ENCODE measurements around the gene PRSS1.

Gene PRSS1

DNA sequence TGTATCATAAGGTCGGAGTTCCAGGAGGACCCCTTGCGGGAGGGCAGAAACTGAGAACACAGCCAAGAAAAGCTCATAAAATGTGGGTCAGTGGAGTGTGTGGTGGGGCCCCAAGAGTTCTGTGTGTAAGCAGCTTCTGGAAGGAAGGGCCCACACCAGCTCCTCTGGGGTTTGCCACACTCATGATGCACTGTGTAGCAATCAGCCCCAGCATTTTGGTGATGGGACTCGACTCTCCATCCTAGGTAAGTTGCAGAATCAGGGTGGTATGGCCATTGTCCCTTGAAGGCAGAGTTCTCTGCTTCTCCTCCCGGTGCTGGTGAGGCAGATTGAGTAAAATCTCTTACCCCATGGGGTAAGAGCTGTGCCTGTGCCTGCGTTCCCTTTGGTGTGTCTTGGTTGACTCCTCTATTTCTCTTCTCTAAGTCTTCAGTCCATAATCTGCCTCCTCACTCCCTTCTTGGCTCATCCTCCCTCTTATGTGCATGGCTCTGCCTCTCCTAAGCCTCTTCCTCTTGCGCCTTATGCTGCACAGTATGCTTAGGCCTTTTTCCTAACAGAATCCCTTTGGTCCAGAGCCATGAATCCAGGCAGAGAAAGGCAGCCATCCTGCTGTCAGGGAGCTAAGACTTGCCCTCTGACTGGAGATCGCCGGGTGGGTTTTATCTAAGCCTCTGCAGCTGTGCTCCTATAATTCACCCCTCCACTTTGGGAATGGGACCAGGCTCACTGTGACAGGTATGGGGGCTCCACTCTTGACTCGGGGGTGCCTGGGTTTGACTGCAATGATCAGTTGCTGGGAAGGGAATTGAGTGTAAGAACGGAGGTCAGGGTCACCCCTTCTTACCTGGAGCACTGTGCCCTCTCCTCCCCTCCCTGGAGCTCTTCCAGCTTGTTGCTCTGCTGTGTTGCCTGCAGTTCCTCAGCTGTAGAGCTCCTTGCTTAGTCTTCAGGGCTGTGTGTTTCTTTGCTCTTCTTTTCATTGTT lies 39.3 kb downstream of the PRSS1 start:
- Histone ChIP-seq H3K36me3 (ENCODE audit: insufficient read depth, low read length) (no peaks in the 10 kb centered on the region), H3K9me3 (ENCODE audit: control insufficient read depth, insufficient read depth, low read length) (no peaks in the 10 kb centered on the region), H3K4me1 (ENCODE audit: insufficient read depth, low read length) (no peaks in the 10 kb centered on the region)

GRCh38 chr7:142789441-142789840 lies 40.2 kb downstream of the PRSS1 start:
- H3K9ac ChIP-seq (ENCODE audit: low read depth, low read length): no peak overlapping the region
- H3K9me3 ChIP-seq (ENCODE audit: control insufficient read depth, insufficient read depth, low read length): no peaks in the 10 kb centered on the region
- peaks cover 2% of the 10 kb centered on the region; the same call in 1 of the 2 replicates for H3K4me1 ChIP-seq (ENCODE audit: insufficient read depth, low read length)
- no peaks in the 10 kb centered on the region for H3K36me3 ChIP-seq (ENCODE audit: insufficient read depth, low read length)

More for the DNA sequence above, 39.3 kb downstream of the PRSS1 start:
- no peak overlapping the region for H3K9ac ChIP-seq (ENCODE audit: low read depth, low read length)

DNA sequence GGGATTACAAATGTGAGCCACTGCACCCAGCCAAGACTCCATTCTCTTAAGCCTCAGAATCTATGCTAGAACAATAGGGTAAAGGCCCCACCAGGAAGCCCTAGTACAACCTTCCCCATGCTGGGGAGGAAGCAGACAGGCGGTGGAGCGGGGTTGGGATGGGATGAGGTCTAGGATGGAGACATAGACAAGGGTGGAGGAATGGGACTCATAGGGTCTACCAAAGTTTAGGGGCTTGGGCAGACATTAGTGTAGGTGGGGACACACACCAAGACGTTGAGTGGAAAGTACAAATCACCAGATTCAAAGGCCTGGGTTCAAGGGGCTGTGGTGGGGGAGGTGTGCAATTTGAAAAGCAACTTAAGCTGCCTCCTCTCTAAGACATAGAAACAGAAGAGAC lies 40.8 kb downstream of the PRSS1 start:
- Histone ChIP-seq H3K36me3 (ENCODE audit: insufficient read depth, low read length) (no peaks in the 10 kb centered on the region), H3K9ac (ENCODE audit: low read depth, low read length) (no peak overlapping the region), H3K9me3 (ENCODE audit: control insufficient read depth, insufficient read depth, low read length) (no peaks in the 10 kb centered on the region), H3K4me1 (ENCODE audit: insufficient read depth, low read length) (peaks cover 8% of the 10 kb centered on the region)

DNA sequence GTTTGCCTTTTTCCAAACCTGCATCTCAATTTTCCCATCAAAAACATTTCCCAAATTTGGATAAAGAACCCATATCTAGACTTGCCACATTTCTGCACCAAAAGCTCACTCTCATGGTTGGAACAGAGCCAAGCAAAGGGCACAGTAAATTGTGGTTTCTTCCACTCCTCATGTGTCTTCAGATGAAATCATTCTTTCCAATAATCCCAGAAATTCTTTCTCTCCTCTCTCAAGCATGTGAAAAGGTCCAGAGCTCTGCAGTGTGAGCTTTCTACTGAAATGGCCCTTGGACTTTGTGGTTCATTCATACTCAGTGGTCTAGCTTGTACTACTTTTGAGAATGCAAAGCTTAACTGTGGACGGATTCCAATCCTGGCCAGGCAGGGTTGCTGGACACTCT lies 41.3 kb downstream of the PRSS1 start:
- Histone ChIP-seq H3K36me3 (ENCODE audit: insufficient read depth, low read length) (no peaks in the 10 kb centered on the region), H3K4me1 (ENCODE audit: insufficient read depth, low read length) (peaks cover 10% of the 10 kb centered on the region)

GRCh38 chr7:142791502-142791901 lies 42.2 kb downstream of the PRSS1 start:
- H3K9me3 ChIP-seq (ENCODE audit: control insufficient read depth, insufficient read depth, low read length): no peaks in the 10 kb centered on the region
- no peaks in the 10 kb centered on the region for H3K36me3 ChIP-seq (ENCODE audit: insufficient read depth, low read length)
- peaks cover 13% of the 10 kb centered on the region for H3K4me1 ChIP-seq (ENCODE audit: insufficient read depth, low read length)
- H3K9ac ChIP-seq (ENCODE audit: low read depth, low read length): no peak overlapping the region

More for the DNA sequence above, 41.3 kb downstream of the PRSS1 start:
- Histone ChIP-seq H3K9ac (ENCODE audit: low read depth, low read length) (no peak overlapping the region), H3K9me3 (ENCODE audit: control insufficient read depth, insufficient read depth, low read length) (no peaks in the 10 kb centered on the region)

DNA sequence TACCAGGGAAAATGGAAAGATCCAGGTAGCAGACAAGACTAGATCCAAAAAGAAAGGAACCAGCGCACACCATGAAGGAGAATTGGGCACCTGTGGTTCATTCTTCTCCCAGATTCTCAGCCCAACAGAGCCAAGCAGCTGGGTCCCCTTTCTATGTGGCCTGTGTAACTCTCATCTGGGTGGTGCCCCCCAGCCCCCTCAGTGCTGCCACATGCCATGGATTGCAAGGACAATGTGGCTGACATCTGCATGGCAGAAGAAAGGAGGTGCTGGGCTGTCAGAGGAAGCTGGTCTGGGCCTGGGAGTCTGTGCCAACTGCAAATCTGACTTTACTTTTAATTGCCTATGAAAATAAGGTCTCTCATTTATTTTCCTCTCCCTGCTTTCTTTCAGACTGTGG lies 42.9 kb downstream of the PRSS1 start:
- peaks cover 13% of the 10 kb centered on the region for H3K4me1 ChIP-seq (ENCODE audit: insufficient read depth, low read length)
- no peak overlapping the region for H3K9ac ChIP-seq (ENCODE audit: low read depth, low read length)
- no peaks in the 10 kb centered on the region for H3K36me3 ChIP-seq (ENCODE audit: insufficient read depth, low read length)
- no peaks in the 10 kb centered on the region for H3K9me3 ChIP-seq (ENCODE audit: control insufficient read depth, insufficient read depth, low read length)

DNA sequence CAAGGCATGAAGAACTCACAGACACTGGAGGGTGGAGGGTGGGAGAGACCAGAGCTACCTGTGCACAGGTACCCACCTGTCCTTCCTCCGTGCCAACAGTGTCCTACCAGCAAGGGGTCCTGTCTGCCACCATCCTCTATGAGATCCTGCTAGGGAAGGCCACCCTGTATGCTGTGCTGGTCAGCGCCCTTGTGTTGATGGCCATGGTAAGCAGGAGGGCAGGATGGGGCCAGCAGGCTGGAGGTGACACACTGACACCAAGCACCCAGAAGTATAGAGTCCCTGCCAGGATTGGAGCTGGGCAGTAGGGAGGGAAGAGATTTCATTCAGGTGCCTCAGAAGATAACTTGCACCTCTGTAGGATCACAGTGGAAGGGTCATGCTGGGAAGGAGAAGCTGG lies 43.3 kb downstream of the PRSS1 start:
- Histone ChIP-seq H3K36me3 (ENCODE audit: insufficient read depth, low read length) (no peaks in the 10 kb centered on the region), H3K4me1 (ENCODE audit: insufficient read depth, low read length) (peaks cover 13% of the 10 kb centered on the region), H3K9ac (ENCODE audit: low read depth, low read length) (no peak overlapping the region), H3K9me3 (ENCODE audit: control insufficient read depth, insufficient read depth, low read length) (no peaks in the 10 kb centered on the region)

DNA sequence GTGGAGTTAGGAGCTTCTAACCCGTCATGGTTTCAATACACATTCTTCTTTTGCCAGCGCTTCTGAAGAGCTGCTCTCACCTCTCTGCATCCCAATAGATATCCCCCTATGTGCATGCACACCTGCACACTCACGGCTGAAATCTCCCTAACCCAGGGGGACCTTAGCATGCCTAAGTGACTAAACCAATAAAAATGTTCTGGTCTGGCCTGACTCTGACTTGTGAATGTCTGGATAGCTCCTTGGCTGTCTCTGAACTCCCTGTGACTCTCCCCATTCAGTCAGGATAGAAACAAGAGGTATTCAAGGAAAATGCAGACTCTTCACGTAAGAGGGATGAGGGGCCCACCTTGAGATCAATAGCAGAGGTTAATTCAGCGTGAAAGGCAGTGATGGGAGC lies 43.9 kb downstream of the PRSS1 start:
- Histone ChIP-seq H3K9me3 (ENCODE audit: control insufficient read depth, insufficient read depth, low read length) (no peaks in the 10 kb centered on the region), H3K9ac (ENCODE audit: low read depth, low read length) (no peak overlapping the region), H3K36me3 (ENCODE audit: insufficient read depth, low read length) (no peaks in the 10 kb centered on the region), H3K4me1 (ENCODE audit: insufficient read depth, low read length) (peaks cover 13% of the 10 kb centered on the region)

DNA sequence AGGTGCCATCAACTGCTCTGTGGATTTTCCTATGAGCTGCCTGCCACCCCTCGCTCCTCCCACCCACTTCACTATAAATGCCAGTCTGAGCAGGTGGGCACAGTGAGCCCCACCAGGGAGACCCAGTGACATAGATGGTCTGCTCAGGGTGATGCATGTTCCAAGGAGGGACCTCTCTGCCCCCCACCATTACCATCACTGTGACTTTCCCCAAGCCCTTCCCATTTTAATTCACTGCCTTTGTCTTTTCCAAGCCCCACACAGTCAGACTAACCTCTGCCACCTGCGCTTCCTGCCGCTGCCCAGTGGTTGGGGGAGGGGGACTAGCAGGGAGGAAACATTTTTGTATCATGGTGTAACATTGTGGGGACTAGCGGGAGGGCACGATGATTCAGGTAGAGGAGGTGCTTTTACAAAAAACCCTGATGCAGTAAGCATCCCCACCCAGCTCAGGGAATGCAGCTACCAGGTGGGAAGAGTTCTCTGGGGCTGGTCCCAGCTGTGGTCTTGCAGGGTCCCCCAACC lies 46.1 kb downstream of the PRSS1 start:
- Histone ChIP-seq H3K36me3 (ENCODE audit: insufficient read depth, low read length) (no peaks in the 10 kb centered on the region), H3K9ac (ENCODE audit: low read depth, low read length) (0 out of 2 replicates have a peak overlapping the region, but pooled peaks have one; percentile 71), H3K4me1 (ENCODE audit: insufficient read depth, low read length) (peaks cover 23% of the 10 kb centered on the region), H3K9me3 (ENCODE audit: control insufficient read depth, insufficient read depth, low read length) (no peaks in the 10 kb centered on the region)

DNA sequence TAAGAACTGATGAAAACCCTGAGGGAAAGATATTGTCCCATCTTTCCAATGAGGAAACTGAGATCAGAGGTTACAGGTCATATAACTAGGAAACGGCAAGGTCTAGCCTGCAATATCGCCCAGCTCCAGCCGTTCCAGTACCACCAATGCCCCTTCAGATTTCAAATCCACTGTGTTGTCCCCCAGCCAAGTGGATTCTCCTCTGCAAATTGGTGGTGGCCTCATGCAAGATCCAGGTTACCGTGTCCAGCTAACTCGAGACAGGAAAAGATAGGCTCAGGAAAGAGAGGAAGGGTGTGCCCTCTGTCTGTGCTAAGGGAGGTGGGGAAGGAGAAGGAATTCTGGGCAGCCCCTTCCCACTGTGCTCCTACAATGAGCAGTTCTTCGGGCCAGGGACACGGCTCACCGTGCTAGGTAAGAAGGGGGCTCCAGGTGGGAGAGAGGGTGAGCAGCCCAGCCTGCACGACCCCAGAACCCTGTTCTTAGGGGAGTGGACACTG lies 46.8 kb downstream of the PRSS1 start:
- no peaks in the 10 kb centered on the region for H3K36me3 ChIP-seq (ENCODE audit: insufficient read depth, low read length)
- H3K4me1 ChIP-seq (ENCODE audit: insufficient read depth, low read length): peaks cover 23% of the 10 kb centered on the region
- peak overlapping the region; percentile 71 for H3K9ac ChIP-seq (ENCODE audit: low read depth, low read length)
- no peaks in the 10 kb centered on the region for H3K9me3 ChIP-seq (ENCODE audit: control insufficient read depth, insufficient read depth, low read length)

- Histone ChIP-seq H3K4me1 (ENCODE audit: insufficient read depth, low read length) (peaks cover 23% of the 10 kb centered on the region), H3K9ac (ENCODE audit: low read depth, low read length) (peak overlapping the region; percentile 71), H3K36me3 (ENCODE audit: insufficient read depth, low read length) (no peaks in the 10 kb centered on the region), H3K9me3 (ENCODE audit: control insufficient read depth, insufficient read depth, low read length) (no peaks in the 10 kb centered on the region)
Observed at GRCh38 chr7:142796501-142797390, 47.5 kb downstream of the PRSS1 start.

- no peaks in the 10 kb centered on the region for H3K9me3 ChIP-seq (ENCODE audit: control insufficient read depth, insufficient read depth, low read length)
- peaks cover 23% of the 10 kb centered on the region for H3K4me1 ChIP-seq (ENCODE audit: insufficient read depth, low read length)
- H3K9ac ChIP-seq (ENCODE audit: low read depth, low read length): peak overlapping the region; percentile 71
- no peaks in the 10 kb centered on the region for H3K36me3 ChIP-seq (ENCODE audit: insufficient read depth, low read length)
Observed at GRCh38 chr7:142797391-142798377, 48.4 kb downstream of the PRSS1 start.
